Endothelial cell of umbilical vein (primary cell): ENCODE data around the gene TNS1. TPM values are rescaled to one million over a fixed set of nuclear protein-coding genes. Genes with fewer than 3 reads are reported as not detected.

Experiments
- BruUV-seq: library from RNA; stranded (reverse); fragments of 400-500 nt; replicated peaks from 2 replicates; lab custom pipeline; 2021; lab: Mats Ljungman, UMichigan
- CTCF ChIA-PET: fragments of 300-600, 350-600 bp; sonication (Branson Sonifier 250); formaldehyde crosslinking; loops from one replicate; lab custom pipeline; 2021; ENCODE audit warnings: antibody characterized with exemption, inconsistent platforms; lab: Charles Lee
- POLR2A ChIA-PET: fragments of 300-600, 350-600 bp; sonication (Branson Sonifier 250); formaldehyde crosslinking; loops from one replicate; lab custom pipeline; 2021; ENCODE audit warnings: antibody characterized with exemption, inconsistent platforms; lab: Charles Lee
- DNase-seq: peaks from one replicate; pipeline ENCODE4 v3.0.0-alpha.2; 2011; ENCODE audit warnings: low read depth, low spot score
- FAIRE-seq: peaks from 2 replicates; lab custom pipeline; 2011; peaks lifted over from hg19 to GRCh38; lab: Jason Lieb, UNC
- H2AFZ ChIP-seq: 2 replicates; pipeline ENCODE4 v1.6.0; 2012; ENCODE audit warnings: low read depth, low read length, control low read depth, inconsistent platforms
- H3K27ac ChIP-seq: 2 replicates; pipeline ENCODE4 v1.5.1; 2011; ENCODE audit warnings: low read depth, mild to moderate bottlenecking, control low read depth, low read length, moderate library complexity; ENCODE audit not compliant: insufficient read depth
- H3K27me3 ChIP-seq, 2 experiments: 2 replicates each; pipeline versions ENCODE4 v1.6.0 to v1.6.1; 2011; ENCODE audit warnings: low read length in 2 of 2, mixed read lengths in 1 of 2; ENCODE audit not compliant: control insufficient read depth in 2 of 2, insufficient read depth in 2 of 2
- H3K36me3 ChIP-seq, 2 experiments: 2 replicates in 1 of 2; 3 replicates in 1 of 2; pipeline ENCODE4 v1.5.1; 2011; ENCODE audit warnings: low read length in 2 of 2, mild to moderate bottlenecking in 1 of 2, moderate library complexity in 1 of 2; ENCODE audit not compliant: control insufficient read depth in 2 of 2, insufficient read depth in 2 of 2; ENCODE audit errors: extremely low read depth in 1 of 2
- H3K4me1 ChIP-seq: 3 replicates; pipeline ENCODE4 v1.5.1; 2011; ENCODE audit warnings: mild to moderate bottlenecking, low read length; ENCODE audit not compliant: control insufficient read depth, insufficient read depth; ENCODE audit errors: extremely low read depth
- H3K4me2 ChIP-seq: 2 replicates; pipeline ENCODE4 v1.6.1; 2011; ENCODE audit warnings: low read length, control low read depth, mixed read lengths; ENCODE audit not compliant: insufficient read depth
- H3K4me3 ChIP-seq, 3 experiments: fragments of 200-600 bp in 1 of 3; sonication (generic), shearing (Covaris generic) in 1 of 3; replicated peaks in 1 of 3; 2 replicates each; pipeline ENCODE4 v1.5.1; 2011 to 2016; ENCODE audit warnings: control low read depth in 3 of 3, low read length in 3 of 3, mild to moderate bottlenecking in 2 of 3, inconsistent platforms in 1 of 3, low read depth in 1 of 3, moderate library complexity in 1 of 3; ENCODE audit not compliant: insufficient read depth in 1 of 3
- H3K79me2 ChIP-seq: 2 replicates; pipeline ENCODE4 v1.6.0; 2012; ENCODE audit warnings: low read length, inconsistent platforms; ENCODE audit not compliant: control insufficient read depth, insufficient read depth
- H3K9ac ChIP-seq: replicated peaks from 2 replicates; pipeline ENCODE3; 2011; ENCODE audit warnings: low read length, control low read depth; ENCODE audit not compliant: insufficient read depth; ENCODE audit errors: extremely low read depth
- H3K9me1 ChIP-seq: replicated peaks from 3 replicates; pipeline ENCODE4 v1.6.0; 2011; ENCODE audit warnings: mild to moderate bottlenecking, low read length; ENCODE audit not compliant: control insufficient read depth, insufficient read depth; ENCODE audit errors: extremely low read depth
- H3K9me3 ChIP-seq: replicated peaks from 2 replicates; pipeline ENCODE4 v1.5.1; 2012; ENCODE audit warnings: low read length, inconsistent platforms; ENCODE audit not compliant: control insufficient read depth, insufficient read depth
- H4K20me1 ChIP-seq: replicated peaks from 2 replicates; pipeline ENCODE3; 2011; ENCODE audit warnings: mild to moderate bottlenecking, low read length; ENCODE audit not compliant: control insufficient read depth, insufficient read depth; ENCODE audit errors: extremely low read depth
- EZH2 ChIP-seq: IDR thresholded peaks from 2 replicates; pipeline ENCODE4 v1.6.1; 2012; ENCODE audit warnings: borderline replicate concordance, low read depth, mild to moderate bottlenecking, moderate library complexity, low read length, inconsistent platforms; ENCODE audit not compliant: severe bottlenecking
- FOS ChIP-seq: IDR thresholded peaks from 2 replicates; pipeline ENCODE4 v1.6.1; 2011; ENCODE audit warnings: mild to moderate bottlenecking, low read length, moderate library complexity, borderline replicate concordance; ENCODE audit not compliant: insufficient read depth
- GATA2 ChIP-seq: IDR thresholded peaks from 2 replicates; pipeline ENCODE4 v1.7.0; 2011; ENCODE audit warnings: low read depth, mild to moderate bottlenecking, moderate library complexity, mixed read lengths, low read length; ENCODE audit not compliant: insufficient read length, insufficient read depth
- JUN ChIP-seq: IDR thresholded peaks from 2 replicates; pipeline ENCODE4 v1.6.1; 2011; ENCODE audit warnings: borderline replicate concordance, low read depth; ENCODE audit not compliant: insufficient read length, insufficient read depth
- MAX ChIP-seq: IDR thresholded peaks from 2 replicates; pipeline ENCODE4 v1.6.1; 2011; ENCODE audit not compliant: insufficient read depth, insufficient read length
- MYC ChIP-seq: IDR thresholded peaks from one replicate; pipeline ENCODE4 v1.6.1; 2011; ENCODE audit warnings: mild to moderate bottlenecking, low read depth, low read length
- POLR2A ChIP-seq: IDR thresholded peaks from 2 replicates; pipeline ENCODE4 v1.6.1; 2012; ENCODE audit warnings: low read depth, mild to moderate bottlenecking, control low read depth, low read length
- POLR2AphosphoS5 ChIP-seq: IDR thresholded peaks from 2 replicates; pipeline ENCODE4 v1.6.1; 2012; ENCODE audit warnings: low read depth, mild to moderate bottlenecking, control low read depth, low read length, moderate library complexity; ENCODE audit not compliant: insufficient read depth
- dilution Hi-C: fragments of 300-500 bp; cut with MboI; formaldehyde crosslinking; loops from one replicate; pipeline ENCODE4 v1.15.0; 2019; ENCODE audit warnings: low sequenced_read_pairs; ENCODE audit not compliant: extremely low pct_ligation_motif_present
- intact Hi-C: fragments of 100-400 bp; cut with micrococcal nuclease; formaldehyde crosslinking; loops from one replicate; pipeline ENCODE4 v1.10.0; 2022
- polyA plus RNA-seq, 4 experiments: library from polyadenylated mRNA; depleted of rRNA in 3 of 4; stranded (reverse) in 3 of 4; unstranded in 1 of 4; fragments of >200 nt; gene quantifications; 2 replicates each; pipeline versions ENCODE4 v1.2.1 to v1.2.3, GENCODE V29; 2011 to 2012; ENCODE audit warnings: missing spikeins in 1 of 4
- total RNA-seq: library from RNA; stranded (reverse); gene quantifications from 2 replicates; pipeline ENCODE4 v1.2.3, GENCODE V29; 2021
- TF ChIP-seq, protein P1 (sequence below), 2 donors: IDR thresholded peaks; 1 replicate in 1 of 2; 2 replicates in 1 of 2; pipeline ENCODE4 v1.5.1; 2011; ENCODE audit warnings: low read length in 2 of 2, mild to moderate bottlenecking in 2 of 2, moderate library complexity in 2 of 2, control low read depth in 1 of 2, inconsistent platforms in 1 of 2, low read depth in 1 of 2; ENCODE audit not compliant: insufficient read depth in 1 of 2; ENCODE audit errors: extremely low read depth in 1 of 2

The TNS1 gene
- total and polyA plus RNA-seq, 2 donors (not counting 3 experiments of a cell fraction or from before 2014, with no cell fraction given): 11.0 to 52.1 TPM

- intact Hi-C loops: no loop called here
- H3K9me3 ChIP-seq: no peaks in the 10 kb centered on the region
- no peak overlapping the region for H3K4me3 ChIP-seq
- no peak overlapping the region for H3K4me2 ChIP-seq
- DNase-seq (no peak), FAIRE-seq (no peak)
- BruUV-seq: no TSS peak
- no peaks in the 10 kb centered on the region for H3K36me3 ChIP-seq
- CTCF ChIA-PET: interaction anchor here (1.0 kb wide), 1 partner anchor 10 kb away, joined by 3 read pairs; no protein-coding TSS in a partner anchor
- H3K9ac ChIP-seq: no peak overlapping the region
- H3K27ac ChIP-seq: no peak overlapping the region
- dilution Hi-C loops: no loop called here
- TF ChIP-seq FOS: no peak
- TF ChIP-seq EZH2: no peak
- TF ChIP-seq POLR2AphosphoS5: no peak
- TF ChIP-seq MYC: no peak
- no peak for TF ChIP-seq GATA2
- no peak for TF ChIP-seq POLR2A
- no peak for TF ChIP-seq JUN
- TF ChIP-seq MAX: no peak
- TF ChIP-seq, protein P1, sequence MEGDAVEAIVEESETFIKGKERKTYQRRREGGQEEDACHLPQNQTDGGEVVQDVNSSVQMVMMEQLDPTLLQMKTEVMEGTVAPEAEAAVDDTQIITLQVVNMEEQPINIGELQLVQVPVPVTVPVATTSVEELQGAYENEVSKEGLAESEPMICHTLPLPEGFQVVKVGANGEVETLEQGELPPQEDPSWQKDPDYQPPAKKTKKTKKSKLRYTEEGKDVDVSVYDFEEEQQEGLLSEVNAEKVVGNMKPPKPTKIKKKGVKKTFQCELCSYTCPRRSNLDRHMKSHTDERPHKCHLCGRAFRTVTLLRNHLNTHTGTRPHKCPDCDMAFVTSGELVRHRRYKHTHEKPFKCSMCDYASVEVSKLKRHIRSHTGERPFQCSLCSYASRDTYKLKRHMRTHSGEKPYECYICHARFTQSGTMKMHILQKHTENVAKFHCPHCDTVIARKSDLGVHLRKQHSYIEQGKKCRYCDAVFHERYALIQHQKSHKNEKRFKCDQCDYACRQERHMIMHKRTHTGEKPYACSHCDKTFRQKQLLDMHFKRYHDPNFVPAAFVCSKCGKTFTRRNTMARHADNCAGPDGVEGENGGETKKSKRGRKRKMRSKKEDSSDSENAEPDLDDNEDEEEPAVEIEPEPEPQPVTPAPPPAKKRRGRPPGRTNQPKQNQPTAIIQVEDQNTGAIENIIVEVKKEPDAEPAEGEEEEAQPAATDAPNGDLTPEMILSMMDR (IDR thresholded peaks at IDR 0.05; ENCODE audit: extremely low read depth in 1 of 2, insufficient read depth in 1 of 2, low read depth in 1 of 2, low read length in 2 of 2): no peak
- no peaks in the 10 kb centered on the region for H3K9me1 ChIP-seq
- H3K79me2 ChIP-seq: no peaks in the 10 kb centered on the region
- H2AFZ ChIP-seq: no peak overlapping the region
- H3K27me3 ChIP-seq: no peaks in the 10 kb centered on the region
- POLR2A ChIA-PET: no interaction called here
- H4K20me1 ChIP-seq: no peaks in the 10 kb centered on the region
- no peaks in the 10 kb centered on the region for H3K4me1 ChIP-seq
These were observed 141.4 kb downstream of the TNS1 start for GRCh38 chr2:217861334-217861877.
